Endothelial cell of umbilical vein (primary cell): ENCODE data around the gene CARMIL3. TPM values are rescaled to one million over a fixed set of nuclear protein-coding genes. Genes with fewer than 3 reads are reported as not detected.
"Not testable (repeated sequence)": the region's sequence is repeated elsewhere in the genome, so short reads cannot be mapped to it uniquely, and the experiment has no call there.

ENCODE experiments used
- BruUV-seq: library from RNA; stranded (reverse); fragments of 400-500 nt; replicated peaks from 2 replicates; lab custom pipeline; 2021; lab: Mats Ljungman, UMichigan
- CTCF ChIA-PET: fragments of 300-600, 350-600 bp; sonication (Branson Sonifier 250); formaldehyde crosslinking; loops from one replicate; lab custom pipeline; 2021; ENCODE audit warnings: antibody characterized with exemption, inconsistent platforms; lab: Charles Lee
- POLR2A ChIA-PET: fragments of 300-600, 350-600 bp; sonication (Branson Sonifier 250); formaldehyde crosslinking; loops from one replicate; lab custom pipeline; 2021; ENCODE audit warnings: antibody characterized with exemption, inconsistent platforms; lab: Charles Lee
- DNase-seq: peaks from one replicate; pipeline ENCODE4 v3.0.0-alpha.2; 2011; ENCODE audit warnings: low read depth, low spot score
- FAIRE-seq: peaks from 2 replicates; lab custom pipeline; 2011; peaks lifted over from hg19 to GRCh38; lab: Jason Lieb, UNC
- H2AFZ ChIP-seq: 2 replicates; pipeline ENCODE4 v1.6.0; 2012; ENCODE audit warnings: low read depth, low read length, control low read depth, inconsistent platforms
- H3K27ac ChIP-seq: 2 replicates; pipeline ENCODE4 v1.5.1; 2011; ENCODE audit warnings: low read depth, mild to moderate bottlenecking, control low read depth, low read length, moderate library complexity; ENCODE audit not compliant: insufficient read depth
- H3K27me3 ChIP-seq, 2 experiments: 2 replicates each; pipeline versions ENCODE4 v1.6.0 to v1.6.1; 2011; ENCODE audit warnings: low read length in 2 of 2, mixed read lengths in 1 of 2; ENCODE audit not compliant: control insufficient read depth in 2 of 2, insufficient read depth in 2 of 2
- H3K36me3 ChIP-seq, 2 experiments: 2 replicates in 1 of 2; 3 replicates in 1 of 2; pipeline ENCODE4 v1.5.1; 2011; ENCODE audit warnings: low read length in 2 of 2, mild to moderate bottlenecking in 1 of 2, moderate library complexity in 1 of 2; ENCODE audit not compliant: control insufficient read depth in 2 of 2, insufficient read depth in 2 of 2; ENCODE audit errors: extremely low read depth in 1 of 2
- H3K4me1 ChIP-seq: 3 replicates; pipeline ENCODE4 v1.5.1; 2011; ENCODE audit warnings: mild to moderate bottlenecking, low read length; ENCODE audit not compliant: control insufficient read depth, insufficient read depth; ENCODE audit errors: extremely low read depth
- H3K4me2 ChIP-seq: 2 replicates; pipeline ENCODE4 v1.6.1; 2011; ENCODE audit warnings: low read length, control low read depth, mixed read lengths; ENCODE audit not compliant: insufficient read depth
- H3K4me3 ChIP-seq, 3 experiments: fragments of 200-600 bp in 1 of 3; sonication (generic), shearing (Covaris generic) in 1 of 3; replicated peaks in 1 of 3; 2 replicates each; pipeline ENCODE4 v1.5.1; 2011 to 2016; ENCODE audit warnings: control low read depth in 3 of 3, low read length in 3 of 3, mild to moderate bottlenecking in 2 of 3, inconsistent platforms in 1 of 3, low read depth in 1 of 3, moderate library complexity in 1 of 3; ENCODE audit not compliant: insufficient read depth in 1 of 3
- H3K79me2 ChIP-seq: 2 replicates; pipeline ENCODE4 v1.6.0; 2012; ENCODE audit warnings: low read length, inconsistent platforms; ENCODE audit not compliant: control insufficient read depth, insufficient read depth
- H3K9ac ChIP-seq: replicated peaks from 2 replicates; pipeline ENCODE3; 2011; ENCODE audit warnings: low read length, control low read depth; ENCODE audit not compliant: insufficient read depth; ENCODE audit errors: extremely low read depth
- H3K9me1 ChIP-seq: replicated peaks from 3 replicates; pipeline ENCODE4 v1.6.0; 2011; ENCODE audit warnings: mild to moderate bottlenecking, low read length; ENCODE audit not compliant: control insufficient read depth, insufficient read depth; ENCODE audit errors: extremely low read depth
- H3K9me3 ChIP-seq: replicated peaks from 2 replicates; pipeline ENCODE4 v1.5.1; 2012; ENCODE audit warnings: low read length, inconsistent platforms; ENCODE audit not compliant: control insufficient read depth, insufficient read depth
- H4K20me1 ChIP-seq: replicated peaks from 2 replicates; pipeline ENCODE3; 2011; ENCODE audit warnings: mild to moderate bottlenecking, low read length; ENCODE audit not compliant: control insufficient read depth, insufficient read depth; ENCODE audit errors: extremely low read depth
- CTCF ChIP-seq, 2 donors: IDR thresholded peaks; 1 replicate in 1 of 2; 2 replicates in 1 of 2; pipeline ENCODE4 v1.5.1; 2011; ENCODE audit warnings: low read length in 2 of 2, mild to moderate bottlenecking in 2 of 2, moderate library complexity in 2 of 2, control low read depth in 1 of 2, inconsistent platforms in 1 of 2, low read depth in 1 of 2; ENCODE audit not compliant: insufficient read depth in 1 of 2; ENCODE audit errors: extremely low read depth in 1 of 2
- POLR2A ChIP-seq: IDR thresholded peaks from 2 replicates; pipeline ENCODE4 v1.6.1; 2012; ENCODE audit warnings: low read depth, mild to moderate bottlenecking, control low read depth, low read length
- POLR2AphosphoS5 ChIP-seq: IDR thresholded peaks from 2 replicates; pipeline ENCODE4 v1.6.1; 2012; ENCODE audit warnings: low read depth, mild to moderate bottlenecking, control low read depth, low read length, moderate library complexity; ENCODE audit not compliant: insufficient read depth
- dilution Hi-C: fragments of 300-500 bp; cut with MboI; formaldehyde crosslinking; loops from one replicate; pipeline ENCODE4 v1.15.0; 2019; ENCODE audit warnings: low sequenced_read_pairs; ENCODE audit not compliant: extremely low pct_ligation_motif_present
- intact Hi-C: fragments of 100-400 bp; cut with micrococcal nuclease; formaldehyde crosslinking; loops from one replicate; pipeline ENCODE4 v1.10.0; 2022
- polyA plus RNA-seq, 4 experiments: library from polyadenylated mRNA; depleted of rRNA in 3 of 4; stranded (reverse) in 3 of 4; unstranded in 1 of 4; fragments of >200 nt; gene quantifications; 2 replicates each; pipeline versions ENCODE4 v1.2.1 to v1.2.3, GENCODE V29; 2011 to 2012; ENCODE audit warnings: missing spikeins in 1 of 4
- total RNA-seq: library from RNA; stranded (reverse); gene quantifications from 2 replicates; pipeline ENCODE4 v1.2.3, GENCODE V29; 2021

The CARMIL3 gene
- total and polyA plus RNA-seq, 2 donors (not counting 3 experiments of a cell fraction or from before 2014, with no cell fraction given) = 0.03 TPM; not detected in 1

- intact Hi-C loops = loop anchor here (1.0 to 5.0 kb wide), 3 partner anchors 22 to 64 kb away; partner anchors contain the start of gene DHRS4L2
- peak; percentile 54 for TF ChIP-seq POLR2A
- no peak for TF ChIP-seq POLR2AphosphoS5
- peak; percentile 67 to 75 for TF ChIP-seq CTCF (IDR thresholded peaks at IDR 0.05; ENCODE audit: extremely low read depth in 1 of 2, insufficient read depth in 1 of 2, low read depth in 1 of 2, low read length in 2 of 2)
- H2AFZ ChIP-seq = peak overlapping the region; percentile 82
- peak; percentile 77 for DNase-seq
- H3K9ac ChIP-seq = peak overlapping the region; percentile 2
- dilution Hi-C loops = no loop called here
- H3K4me3 ChIP-seq = peak overlapping the region; percentile 12 to 42 (median 33)
- CTCF ChIA-PET = interaction anchor here (0.8 to 1.1 kb wide), 7 partner anchors 15 to 59 kb away, joined by 3 to 5 read pairs (median 3); partner anchors contain the start of genes CARMIL3, DHRS4L2 and PCK2
- H3K4me1 ChIP-seq = no peaks in the 10 kb centered on the region
- peak; percentile 96 for FAIRE-seq
- H3K9me1 ChIP-seq = no peaks in the 10 kb centered on the region
- H3K36me3 ChIP-seq = no peaks in the 10 kb centered on the region
- H3K27me3 ChIP-seq = no peaks in the 10 kb centered on the region
- no TSS peak for BruUV-seq
- H3K9me3 ChIP-seq = peaks cover 2% of the 10 kb centered on the region
- POLR2A ChIA-PET = no interaction called here
- H3K27ac ChIP-seq = peak overlapping the region; percentile 15
- no peaks in the 10 kb centered on the region for H3K79me2 ChIP-seq
- peak overlapping the region; percentile 58 for H3K4me2 ChIP-seq
- H4K20me1 ChIP-seq = no peaks in the 10 kb centered on the region
These were observed 15.4 kb upstream of the CARMIL3 start for GRCh38 chr14:24036169-24036962.

- H3K79me2 ChIP-seq, H3K27ac ChIP-seq, H3K9me1 ChIP-seq, H4K20me1 ChIP-seq, POLR2A ChIA-PET, DNase-seq, CTCF ChIA-PET, dilution Hi-C loops, H3K27me3 ChIP-seq, H3K36me3 ChIP-seq, H3K9me3 ChIP-seq, H3K4me1 ChIP-seq, BruUV-seq: not testable (repeated sequence)
- H3K4me3 ChIP-seq = peak overlapping the region in 2 of 3 experiments; percentile 33 to 42
- peak; percentile 79 for FAIRE-seq
- intact Hi-C loops = loop anchor here (1.0 to 5.0 kb wide), 3 partner anchors 23 to 65 kb away; partner anchors contain the start of gene DHRS4L2
- H2AFZ ChIP-seq = peak overlapping the region; percentile 82
- peak overlapping the region; percentile 2 for H3K9ac ChIP-seq
- H3K4me2 ChIP-seq = peak overlapping the region; percentile 58
These were observed 14.7 kb upstream of the CARMIL3 start for GRCh38 chr14:24036963-24037657.
